GM19240 (cell line): Measurements from ENCODE around the gene TEKT4.
"Not testable (repeated sequence)": the region's sequence is repeated elsewhere in the genome, so short reads cannot be mapped to it uniquely, and the experiment has no call there.

Experiments
- DNase-seq: peaks from one replicate; pipeline ENCODE4 v3.0.0; 2011; ENCODE audit warnings: low spot score; ENCODE audit not compliant: insufficient read length

The TEKT4 gene, protein sequence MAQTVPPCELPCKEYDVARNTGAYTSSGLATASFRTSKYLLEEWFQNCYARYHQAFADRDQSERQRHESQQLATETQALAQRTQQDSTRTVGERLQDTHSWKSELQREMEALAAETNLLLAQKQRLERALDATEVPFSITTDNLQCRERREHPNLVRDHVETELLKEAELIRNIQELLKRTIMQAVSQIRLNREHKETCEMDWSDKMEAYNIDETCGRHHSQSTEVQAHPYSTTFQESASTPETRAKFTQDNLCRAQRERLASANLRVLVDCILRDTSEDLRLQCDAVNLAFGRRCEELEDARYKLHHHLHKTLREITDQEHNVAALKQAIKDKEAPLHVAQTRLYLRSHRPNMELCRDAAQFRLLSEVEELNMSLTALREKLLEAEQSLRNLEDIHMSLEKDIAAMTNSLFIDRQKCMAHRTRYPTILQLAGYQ

DNA sequence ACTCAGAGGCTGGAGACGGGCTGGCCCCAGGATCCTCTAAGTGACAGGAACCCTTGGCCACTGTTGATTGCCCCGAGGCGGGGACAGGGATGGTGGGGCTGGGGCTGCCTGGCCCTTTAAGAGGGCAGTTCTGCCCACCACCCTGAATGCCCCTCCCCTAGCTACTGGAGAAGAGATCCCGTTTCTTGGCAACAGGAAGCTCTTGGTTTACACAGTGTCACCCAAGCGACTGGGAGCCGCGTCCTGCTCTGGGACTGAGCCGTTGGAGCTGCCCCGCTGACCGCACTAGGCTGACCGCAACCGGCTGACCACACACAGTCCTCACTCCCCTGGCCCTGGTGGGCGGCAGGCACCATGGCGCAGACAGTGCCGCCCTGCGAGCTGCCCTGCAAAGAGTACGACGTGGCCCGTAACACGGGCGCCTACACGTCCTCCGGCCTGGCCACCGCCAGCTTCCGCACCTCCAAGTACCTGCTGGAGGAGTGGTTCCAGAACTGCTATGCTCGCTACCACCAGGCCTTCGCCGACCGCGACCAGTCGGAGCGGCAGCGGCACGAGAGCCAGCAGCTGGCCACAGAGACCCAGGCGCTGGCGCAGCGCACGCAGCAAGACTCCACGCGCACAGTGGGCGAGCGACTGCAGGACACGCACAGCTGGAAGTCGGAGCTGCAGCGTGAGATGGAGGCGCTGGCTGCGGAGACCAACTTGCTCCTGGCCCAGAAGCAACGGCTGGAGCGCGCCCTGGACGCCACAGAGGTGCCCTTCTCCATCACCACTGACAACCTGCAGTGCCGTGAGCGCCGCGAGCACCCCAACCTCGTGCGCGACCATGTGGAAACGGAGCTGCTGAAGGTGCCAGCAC, at the start of gene TEKT4:
Gene TEKT4, plus strand, starts transcription at position 205 of the 862 bp plus-strand sequence. Its CDS starts 150 bp downstream, at position 355.
- DNase-seq = no peak

DNA sequence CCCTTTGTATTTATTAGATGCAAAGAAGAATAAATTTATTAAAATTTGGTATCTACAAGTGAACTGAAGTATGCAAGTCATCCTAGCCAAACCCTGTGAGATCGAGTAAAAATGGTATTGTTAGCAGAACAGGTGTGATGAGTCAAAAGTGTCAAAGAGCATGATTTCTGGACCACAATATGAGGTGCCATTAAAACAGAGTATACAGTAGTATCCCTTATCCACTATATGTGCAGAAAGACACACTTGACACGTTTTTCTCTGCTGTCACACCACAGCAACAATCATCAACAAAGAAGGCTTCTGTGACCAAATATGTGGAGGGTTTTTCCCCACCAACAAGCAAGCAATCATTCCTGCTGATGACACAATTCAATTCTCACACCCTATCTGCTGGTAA, 32.0 kb upstream of the TEKT4 start:
- not testable (repeated sequence) for DNase-seq

DNA sequence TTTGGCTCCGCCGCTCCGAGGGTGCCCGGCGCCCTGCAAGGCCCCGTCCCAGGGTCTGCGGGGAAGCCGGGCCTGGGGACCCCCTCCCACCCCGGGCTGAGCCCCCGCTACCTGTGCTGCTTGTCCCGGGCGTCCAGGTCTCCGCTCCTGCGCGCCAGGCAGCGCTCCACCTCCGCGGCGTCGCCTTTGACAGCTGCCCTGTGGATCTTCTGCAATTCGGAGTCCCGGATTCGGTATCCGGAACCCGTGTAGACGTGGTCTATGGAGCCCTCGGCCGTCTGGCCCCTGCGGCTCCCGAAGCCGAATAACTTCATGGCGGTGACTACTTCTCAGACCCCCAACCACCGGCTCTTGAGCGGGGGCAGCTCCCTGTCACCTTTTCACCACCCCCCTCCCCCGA, 14.4 kb upstream of the TEKT4 start:
- DNase-seq = not testable (repeated sequence)

DNA sequence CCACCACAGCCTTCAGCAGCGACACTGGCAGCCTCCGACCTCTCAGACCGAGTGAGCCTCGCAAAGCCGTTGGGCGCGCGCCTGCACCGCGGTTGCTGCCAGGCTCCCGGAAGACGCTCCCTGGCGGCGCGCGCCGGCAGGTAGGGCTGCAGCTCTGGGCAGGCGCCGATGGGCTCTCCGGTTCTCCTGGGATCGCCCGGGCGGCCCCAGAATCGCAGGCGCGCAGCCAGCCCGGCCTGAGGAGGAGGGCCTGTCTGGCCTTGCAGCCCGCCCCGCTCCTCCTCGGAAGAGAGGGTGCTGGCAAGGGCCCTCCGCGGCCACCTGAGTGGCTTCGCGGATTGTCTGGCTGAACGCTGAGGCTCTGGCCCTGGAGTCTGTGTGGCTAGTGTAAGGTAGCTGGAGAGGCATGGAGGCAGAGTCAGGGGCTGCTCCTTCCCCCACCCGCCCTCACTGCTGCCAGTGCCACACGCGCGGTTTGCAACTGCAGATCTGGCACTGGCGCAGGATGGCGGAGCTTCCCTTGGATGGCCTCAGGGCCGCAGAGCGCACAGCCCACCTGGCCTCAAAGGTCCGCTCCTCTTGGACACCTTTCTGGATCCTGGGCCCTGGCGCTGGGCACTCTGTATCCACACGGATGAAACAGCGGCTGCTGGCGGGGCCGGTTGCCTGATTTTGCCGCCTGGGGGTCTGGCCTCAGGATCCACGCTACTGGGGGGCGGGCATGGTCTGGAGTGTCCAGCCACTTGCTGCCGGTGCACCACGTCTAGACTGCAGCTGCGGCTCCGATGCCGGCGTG, 13.7 kb upstream of the TEKT4 start:
- not testable (repeated sequence) for DNase-seq

DNA sequence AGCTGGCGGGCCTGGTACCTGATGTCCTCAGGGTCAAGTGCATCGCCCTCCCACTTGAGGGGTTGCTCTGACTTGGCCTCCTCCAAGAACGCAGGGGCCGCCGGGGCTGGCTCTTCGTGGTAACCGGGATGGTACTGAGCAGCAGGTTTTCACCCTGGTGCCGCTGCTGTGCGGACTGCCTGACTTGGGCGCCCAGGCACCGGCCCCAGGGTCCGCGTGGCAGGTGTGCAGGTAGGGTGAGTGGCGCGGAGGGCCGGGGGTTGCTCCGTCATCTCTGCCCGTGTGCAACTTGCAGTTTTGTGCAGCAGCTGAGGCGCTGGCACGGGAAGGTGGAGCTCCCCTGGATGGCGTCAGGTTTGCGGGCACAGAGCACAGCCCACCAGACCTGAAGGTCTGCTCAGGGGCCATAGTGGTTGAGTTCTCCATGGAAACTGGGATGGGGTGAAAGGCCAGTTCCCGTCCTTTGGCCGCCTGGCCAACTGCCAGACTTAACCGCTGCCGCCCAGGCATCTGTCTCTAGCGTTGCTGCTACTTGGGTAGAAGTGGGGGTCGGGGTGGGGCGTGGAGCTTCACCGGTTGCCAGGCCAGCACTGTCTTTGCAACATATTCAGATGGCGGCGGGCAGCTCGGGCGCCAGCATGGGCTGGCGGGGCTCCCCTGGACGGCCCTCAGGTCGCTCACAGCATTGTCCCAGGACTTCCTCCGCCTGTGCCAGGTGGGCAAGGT, 12.9 kb upstream of the TEKT4 start:
- not testable (repeated sequence) for DNase-seq

DNA sequence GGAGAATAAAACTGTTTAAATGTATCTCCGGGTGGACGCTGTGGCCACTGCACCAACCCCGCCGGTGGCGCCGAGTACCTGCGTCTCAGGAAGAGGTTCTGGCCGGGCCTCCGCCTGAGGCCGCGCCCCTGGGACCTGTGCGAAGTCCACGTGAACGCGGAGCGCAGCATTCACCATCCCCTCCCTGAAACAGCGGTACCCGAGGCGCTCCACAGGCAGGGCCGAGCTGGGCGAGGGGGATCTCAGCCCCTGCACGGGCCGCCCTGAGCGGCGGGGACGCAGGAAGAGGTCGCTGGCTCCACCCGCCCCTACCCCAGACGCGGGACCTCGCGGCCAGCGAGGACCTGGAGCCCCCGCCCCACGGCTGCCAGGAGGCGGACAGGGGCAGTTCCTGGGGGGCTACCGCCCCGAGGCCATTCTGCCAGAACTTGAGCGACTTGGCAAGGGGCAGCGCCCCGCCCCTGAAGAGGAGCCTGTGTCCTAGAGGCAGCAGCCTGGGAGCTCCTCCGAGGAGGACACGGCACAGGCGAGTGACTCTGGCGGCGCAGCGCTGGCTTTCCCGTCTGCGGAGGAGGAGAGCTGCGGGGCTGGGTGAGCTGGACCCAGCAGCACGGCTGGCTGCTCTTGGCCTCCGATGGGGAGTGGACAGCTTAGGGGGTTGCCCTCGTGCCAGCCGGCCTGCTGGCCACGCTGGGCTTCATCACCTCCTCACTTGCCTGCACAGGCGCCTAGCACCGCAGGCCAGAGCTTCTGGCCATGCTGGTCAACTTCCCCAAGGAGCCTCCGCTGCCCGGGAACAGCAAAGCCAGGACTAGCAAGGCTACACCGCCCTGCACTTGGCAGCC, 9.7 kb upstream of the TEKT4 start:
- DNase-seq = no peak

DNA sequence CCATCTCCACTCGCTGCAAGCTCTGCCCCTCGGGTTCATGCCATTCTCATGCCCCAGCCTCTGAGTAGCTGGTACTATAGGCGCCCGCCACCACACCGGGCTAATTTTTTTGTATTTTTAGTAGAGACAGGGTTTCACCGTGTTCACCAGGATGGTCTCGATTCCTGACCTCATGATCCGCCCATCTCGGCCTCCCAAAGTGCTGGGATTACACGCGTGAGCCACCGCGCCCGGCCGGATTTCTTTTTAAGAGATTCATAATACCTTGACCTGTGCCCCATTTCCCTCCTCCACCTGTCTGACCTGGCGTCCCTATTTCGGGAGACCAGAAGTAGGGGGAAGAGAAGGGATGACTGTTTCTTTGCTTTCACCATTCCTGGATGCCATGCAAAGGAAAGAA, 8.3 kb upstream of the TEKT4 start:
- not testable (repeated sequence) for DNase-seq

DNA sequence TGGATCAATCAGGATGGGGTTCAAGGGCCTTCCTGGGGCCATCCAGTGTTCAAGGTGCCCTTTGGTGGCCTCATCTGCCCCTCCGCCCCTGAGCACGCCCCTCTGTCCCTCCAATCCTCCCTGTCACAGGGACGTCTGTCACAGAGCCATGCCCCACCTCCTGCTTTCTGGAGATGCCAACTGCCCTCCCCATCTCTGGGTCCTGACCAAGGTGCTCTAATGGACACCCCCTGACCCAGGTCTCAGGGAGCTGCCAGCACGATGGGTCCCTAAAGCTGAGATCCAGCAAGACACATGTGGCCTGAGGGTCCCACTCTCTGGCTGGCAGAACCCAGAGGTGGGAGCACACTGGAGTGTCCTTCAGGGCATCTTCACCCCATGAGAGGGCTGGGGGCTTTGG, 2.1 kb upstream of the TEKT4 start:
- no peak for DNase-seq

DNA sequence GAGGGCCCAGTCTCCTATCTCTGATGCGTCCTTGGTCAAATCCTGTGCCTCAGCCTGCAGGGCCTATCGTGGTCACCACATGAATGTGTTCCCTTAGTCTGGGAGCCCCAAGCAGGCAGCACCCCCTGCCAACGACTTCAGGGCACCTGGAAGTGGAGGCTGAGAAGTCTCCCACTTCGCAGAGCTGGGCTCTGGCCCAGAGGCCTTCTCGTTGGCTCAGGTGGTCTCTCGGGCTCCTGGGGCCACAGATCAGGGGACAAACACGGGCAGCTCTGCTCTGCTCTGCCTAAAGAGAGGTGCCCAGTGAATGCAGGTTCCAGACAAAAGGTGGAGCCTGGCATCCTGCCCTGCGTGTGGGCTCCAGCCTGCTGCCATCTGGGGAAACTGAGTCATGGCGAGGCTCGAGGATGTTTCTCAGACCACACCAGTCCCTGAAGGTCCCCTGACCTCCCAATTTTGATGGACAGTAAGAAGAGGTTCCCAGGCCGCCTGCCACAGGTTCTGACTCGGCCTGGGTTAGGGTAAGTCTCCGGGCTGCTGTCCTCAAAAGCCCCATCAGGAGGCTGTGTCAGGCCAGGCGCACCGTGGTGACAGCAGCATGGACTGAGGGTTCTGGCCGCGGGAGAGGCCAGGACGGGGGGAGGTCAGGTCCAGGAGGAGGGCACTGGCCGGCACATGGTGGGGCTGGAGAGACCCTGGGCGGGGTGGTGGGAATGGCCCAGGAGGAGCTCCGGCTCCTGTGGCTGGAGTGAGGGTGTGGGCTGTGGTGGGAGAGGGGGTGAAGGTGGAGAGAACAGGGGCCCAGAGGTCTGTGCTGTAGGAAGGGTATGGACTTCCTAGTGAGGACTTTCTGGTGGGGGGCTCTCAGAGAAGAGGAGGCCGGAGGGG, 1.4 kb upstream of the TEKT4 start:
- DNase-seq = no peak

DNA sequence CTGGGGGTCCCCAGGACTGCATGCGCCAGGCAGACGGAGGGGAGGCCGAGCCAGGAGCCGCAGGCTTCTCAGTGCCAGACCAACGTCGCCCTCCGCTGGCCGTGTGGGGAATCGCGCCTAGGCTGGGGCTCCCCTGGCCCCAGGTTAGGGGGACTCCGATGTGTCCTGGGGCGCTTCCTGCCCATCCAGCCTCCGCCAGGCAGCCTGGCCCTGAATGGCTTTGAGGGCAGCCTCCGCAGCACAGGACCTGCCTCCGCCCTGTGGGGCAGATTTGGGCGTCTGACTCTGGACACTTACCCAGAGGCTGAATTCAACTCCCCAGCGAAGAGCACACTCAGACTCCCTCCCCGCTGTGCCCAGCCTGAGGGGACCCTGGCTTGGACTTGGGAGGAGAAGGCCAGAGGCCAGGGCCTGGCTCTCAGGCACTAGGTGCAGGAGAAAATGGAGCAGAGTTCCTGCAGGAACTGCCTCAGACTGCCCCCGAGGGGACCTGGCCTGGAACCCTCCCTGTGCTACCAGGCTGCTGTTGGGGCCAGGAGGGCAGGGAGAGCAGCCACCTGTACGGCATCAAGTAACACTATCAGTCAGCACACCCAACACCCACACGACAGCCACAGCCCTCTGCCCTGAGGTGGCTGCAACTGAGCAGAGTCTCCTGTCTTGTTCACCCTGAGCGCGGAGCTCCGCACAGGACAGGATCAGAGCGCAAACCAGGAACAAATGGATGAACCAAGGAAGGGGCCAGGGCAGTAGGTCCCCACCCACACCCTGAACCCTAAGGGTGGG, 597 bp upstream of the TEKT4 start:
- DNase-seq = no peak

DNA sequence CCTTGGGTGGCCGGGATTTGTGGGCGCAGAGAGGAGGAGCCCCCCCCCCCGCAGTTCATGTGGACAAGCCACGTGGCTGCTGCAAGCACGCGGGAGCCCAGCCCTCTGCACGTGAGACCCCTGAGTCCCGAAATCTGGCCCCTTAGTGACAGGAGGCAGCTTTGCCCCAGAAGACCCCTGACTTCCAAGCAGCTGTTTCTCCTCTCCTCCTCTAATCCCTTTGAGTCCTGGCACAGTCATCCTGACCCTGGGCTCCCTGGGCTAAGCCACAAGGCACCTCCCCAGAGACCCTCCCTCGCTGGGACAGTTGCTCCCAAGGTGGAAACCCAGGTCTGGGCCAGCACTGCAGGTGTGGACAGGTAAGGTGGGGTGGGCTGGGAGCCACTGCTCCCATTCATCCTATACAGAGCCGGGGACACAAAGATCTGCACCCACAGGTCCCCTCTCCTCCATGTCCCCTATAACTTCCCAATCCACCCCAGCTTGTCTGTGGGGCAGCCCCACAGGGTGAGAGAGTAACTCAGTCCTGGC, 923 bp downstream of the TEKT4 start:
- no peak for DNase-seq

DNA sequence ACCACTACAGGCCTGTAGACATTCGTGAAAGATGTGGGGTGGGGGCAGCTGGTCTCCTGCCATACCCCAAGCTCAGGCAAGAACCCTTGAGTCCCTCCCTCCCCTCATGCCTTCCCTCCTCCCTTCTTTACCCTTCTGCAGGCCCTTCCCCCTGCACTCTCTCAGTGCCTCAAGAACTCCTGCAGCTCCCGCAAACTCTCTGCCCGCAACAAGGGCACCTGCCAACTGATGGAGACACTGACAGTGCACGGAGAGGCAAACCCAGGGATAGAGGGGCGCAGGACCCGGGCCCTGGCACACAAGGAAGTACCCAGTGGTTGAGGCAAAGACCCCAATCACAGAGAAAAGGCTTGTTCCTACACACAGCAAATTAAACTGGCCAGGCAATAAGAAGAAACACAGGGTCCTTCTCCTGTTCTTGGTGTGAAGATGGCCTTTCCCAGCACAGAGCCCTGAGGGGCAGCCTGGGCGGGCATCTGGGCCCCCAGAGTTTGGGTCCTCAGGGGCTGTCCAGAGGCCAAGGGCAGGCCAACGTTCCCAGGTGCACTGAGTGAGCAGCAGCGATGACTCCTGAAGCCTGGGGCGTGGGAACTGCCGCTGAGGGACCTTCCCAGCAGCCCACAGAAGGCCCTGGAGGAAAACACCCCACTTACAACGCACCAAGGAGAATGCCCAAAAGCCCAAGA, 1.6 kb downstream of the TEKT4 start:
- no peak for DNase-seq

DNA sequence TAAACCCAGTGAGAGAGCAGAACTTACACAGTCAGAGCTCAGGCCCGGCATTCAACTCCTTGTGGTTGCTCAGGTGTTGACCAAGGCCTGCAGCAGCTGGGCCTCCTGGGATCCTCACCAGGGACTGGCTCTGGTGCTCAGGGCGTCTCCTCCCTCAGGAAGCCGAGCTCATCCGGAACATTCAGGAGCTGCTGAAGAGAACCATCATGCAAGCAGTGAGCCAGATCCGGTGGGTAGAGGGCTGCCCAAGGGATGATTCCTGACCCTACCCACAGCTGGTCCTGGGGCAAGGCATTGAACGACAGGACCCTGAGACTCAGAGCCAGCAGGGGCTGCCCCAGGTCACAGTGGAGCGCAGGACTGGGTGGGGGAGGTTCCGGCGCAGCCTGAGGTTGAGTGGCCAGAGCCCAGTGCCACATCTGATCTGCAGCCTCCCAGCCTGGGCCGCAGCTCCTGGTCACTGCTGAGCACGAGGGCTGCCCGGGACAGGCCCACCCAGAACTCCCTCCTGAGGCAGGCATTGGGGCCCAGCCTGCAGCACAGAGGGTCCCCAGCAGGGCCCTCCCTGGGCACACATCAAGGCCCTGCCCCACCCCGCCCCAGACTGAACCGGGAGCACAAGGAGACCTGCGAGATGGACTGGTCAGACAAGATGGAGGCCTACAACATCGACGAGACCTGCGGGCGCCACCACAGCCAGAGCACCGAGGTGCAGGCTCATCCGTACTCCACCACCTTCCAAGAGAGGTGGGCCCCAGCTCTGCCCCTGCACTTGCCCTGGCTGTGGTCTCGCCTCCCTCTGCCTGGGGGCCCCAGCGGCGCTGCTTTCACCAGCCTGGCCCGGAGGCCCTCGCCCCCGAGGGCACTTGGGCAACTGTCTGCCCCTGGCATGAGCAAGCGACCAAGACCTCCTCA, 2.4 kb downstream of the TEKT4 start:
- DNase-seq = no peak

DNA sequence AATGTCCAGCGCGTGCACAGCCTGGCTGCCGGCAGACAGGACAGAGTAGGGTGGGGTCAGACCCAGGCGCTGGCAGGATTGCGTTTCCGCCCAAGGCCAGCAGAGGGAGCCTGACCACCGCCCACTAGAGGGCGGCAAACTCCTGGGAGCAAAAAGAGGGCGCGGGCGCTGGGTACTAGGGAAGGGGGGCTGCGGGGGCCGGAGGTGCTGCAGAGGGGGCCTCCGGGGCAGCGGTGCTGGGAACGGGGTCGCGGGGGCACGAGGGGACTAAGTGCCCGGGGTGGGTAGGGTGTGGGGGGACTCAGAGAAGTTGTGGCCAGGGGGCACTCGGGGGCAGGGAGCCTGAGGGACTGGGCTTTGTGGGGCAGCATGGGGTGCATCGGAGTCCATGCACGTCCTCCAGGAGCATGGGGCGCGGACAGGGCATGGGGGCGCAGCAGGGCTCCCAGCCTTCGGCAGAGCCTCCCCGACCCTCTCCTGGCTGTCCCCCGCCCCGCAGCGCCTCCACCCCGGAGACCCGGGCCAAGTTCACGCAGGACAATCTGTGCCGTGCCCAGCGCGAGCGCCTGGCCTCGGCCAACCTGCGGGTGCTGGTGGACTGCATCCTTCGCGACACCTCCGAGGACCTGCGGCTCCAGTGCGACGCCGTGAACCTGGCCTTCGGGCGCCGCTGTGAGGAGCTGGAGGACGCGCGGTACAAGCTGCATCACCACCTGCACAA, 3.2 kb downstream of the TEKT4 start:
- peak; percentile 56 for DNase-seq

DNA sequence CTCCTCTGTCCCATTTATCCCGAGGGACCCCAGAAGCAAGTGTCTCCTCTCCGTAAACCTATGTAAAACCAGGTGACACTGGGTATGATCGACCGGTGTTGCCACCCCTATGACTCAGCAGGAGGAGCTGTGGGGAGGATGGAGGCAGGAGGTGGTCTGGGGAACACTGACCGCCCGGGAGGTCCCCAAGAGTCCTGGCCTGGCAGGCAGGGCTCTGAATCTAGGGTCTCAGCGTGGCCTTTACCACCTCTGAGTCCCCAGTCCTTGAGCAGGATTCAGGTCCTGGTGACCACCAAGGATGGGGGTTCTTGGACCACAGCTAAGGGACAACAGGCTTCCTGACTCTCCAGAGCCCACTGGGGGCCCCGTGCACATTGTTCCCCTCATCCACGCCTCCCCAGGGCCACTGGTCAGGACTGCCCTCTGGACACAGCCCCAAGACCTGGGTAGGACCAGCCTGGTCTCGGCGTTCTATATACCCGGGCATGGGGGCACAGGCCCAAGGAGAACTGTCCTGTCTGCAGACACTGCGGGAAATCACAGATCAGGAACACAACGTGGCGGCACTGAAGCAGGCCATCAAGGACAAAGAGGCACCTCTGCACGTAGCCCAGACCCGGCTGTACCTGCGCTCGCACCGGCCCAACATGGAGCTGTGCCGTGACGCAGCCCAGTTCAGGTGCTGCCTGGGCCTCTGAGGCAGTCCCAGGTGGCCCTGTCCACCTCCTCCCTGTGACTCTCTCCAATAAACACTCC, 4.0 kb downstream of the TEKT4 start:
- DNase-seq = no peak
